Memory B cell (primary cell): Measurements from ENCODE around the gene OLFML1.

Source experiments
- ATAC-seq: fragments of 150-1000 bp; cut with Tn5 transposase; 2 replicates; pipeline ENCODE4 v1.10.0; 2021; ENCODE audit warnings: low read depth, mild to moderate bottlenecking, moderate library complexity
- DNase-seq, 2 donors: peaks; one replicate each; pipeline ENCODE4 v3.0.0; 2022; ENCODE audit warnings: low spot score in 2 of 2
- H3K27ac Mint-ChIP-seq: one replicate; pipeline ENCODE4 v1.8.0; 2022; ENCODE audit warnings: mild to moderate bottlenecking, moderate library complexity, mixed read lengths
- H3K27me3 Mint-ChIP-seq: one replicate; pipeline ENCODE4 v1.8.0; 2022; ENCODE audit warnings: mixed read lengths
- H3K36me3 Mint-ChIP-seq: one replicate; pipeline ENCODE4 v1.8.0; 2022; ENCODE audit warnings: mild to moderate bottlenecking, mixed read lengths
- H3K4me1 Mint-ChIP-seq: one replicate; pipeline ENCODE4 v1.8.0; 2022; ENCODE audit warnings: mixed read lengths
- H3K4me3 Mint-ChIP-seq: one replicate; pipeline ENCODE4 v1.8.0; 2022; ENCODE audit warnings: mild to moderate bottlenecking, moderate library complexity, mixed read lengths
- H3K9me3 Mint-ChIP-seq: one replicate; pipeline ENCODE4 v1.8.0; 2022; ENCODE audit warnings: mixed read lengths

OLFML1 gene

GRCh38 chr11:7538466-7539454, 53.5 kb downstream of the OLFML1 start:
- Mint-ChIP-seq H3K36me3 (peaks cover 9% of the 10 kb centered on the region), H3K4me3 (no peak overlapping the region), H3K9me3 (no peaks in the 10 kb centered on the region), H3K4me1 (peaks cover 65% of the 10 kb centered on the region), H3K27ac (peak overlapping the region; percentile 29), H3K27me3 (no peaks in the 10 kb centered on the region)
- no peak for DNase-seq
- ATAC-seq: no peak

GRCh38 chr11:7540830-7541555, 55.7 kb downstream of the OLFML1 start:
- H3K4me1 Mint-ChIP-seq: peaks cover 56% of the 10 kb centered on the region

GRCh38 chr11:7543302-7543701, 58.0 kb downstream of the OLFML1 start:
- DNase-seq (no peak), ATAC-seq (no peak)
- H3K27me3 Mint-ChIP-seq: no peaks in the 10 kb centered on the region
- no peak overlapping the region for H3K27ac Mint-ChIP-seq
- H3K9me3 Mint-ChIP-seq: no peaks in the 10 kb centered on the region
- H3K4me1 Mint-ChIP-seq: peaks cover 50% of the 10 kb centered on the region
- peaks cover 6% of the 10 kb centered on the region for H3K36me3 Mint-ChIP-seq
- no peak overlapping the region for H3K4me3 Mint-ChIP-seq

More at GRCh38 chr11:7540830-7541555, 55.7 kb downstream of the OLFML1 start:
- no peak overlapping the region for H3K4me3 Mint-ChIP-seq
- no peaks in the 10 kb centered on the region for H3K9me3 Mint-ChIP-seq
- ATAC-seq (no peak), DNase-seq (no peak)
- H3K27me3 Mint-ChIP-seq: no peaks in the 10 kb centered on the region
- peaks cover 7% of the 10 kb centered on the region for H3K36me3 Mint-ChIP-seq
- H3K27ac Mint-ChIP-seq: no peak overlapping the region

- DNase-seq: no peak
- H3K4me1 Mint-ChIP-seq: peaks cover 57% of the 10 kb centered on the region
- no peak overlapping the region for H3K4me3 Mint-ChIP-seq
- H3K27me3 Mint-ChIP-seq: no peaks in the 10 kb centered on the region
- ATAC-seq: no peak
- H3K9me3 Mint-ChIP-seq: no peaks in the 10 kb centered on the region
- peaks cover 6% of the 10 kb centered on the region for H3K36me3 Mint-ChIP-seq
- H3K27ac Mint-ChIP-seq: no peak overlapping the region
Measured at GRCh38 chr11:7544021-7544420, 58.7 kb downstream of the OLFML1 start.

GRCh38 chr11:7545611-7546010, 60.3 kb downstream of the OLFML1 start:
- peaks cover 50% of the 10 kb centered on the region for H3K4me1 Mint-ChIP-seq
- peak overlapping the region; percentile 28 for H3K27ac Mint-ChIP-seq
- no peak for DNase-seq
- no peaks in the 10 kb centered on the region for H3K27me3 Mint-ChIP-seq
- no peak for ATAC-seq
- H3K4me3 Mint-ChIP-seq: no peak overlapping the region
- peaks cover 15% of the 10 kb centered on the region for H3K36me3 Mint-ChIP-seq
- H3K9me3 Mint-ChIP-seq: no peaks in the 10 kb centered on the region

- DNase-seq (no peak), ATAC-seq (no peak)
- Mint-ChIP-seq H3K4me3 (no peak overlapping the region), H3K27me3 (no peaks in the 10 kb centered on the region), H3K4me1 (peaks cover 43% of the 10 kb centered on the region), H3K9me3 (no peaks in the 10 kb centered on the region), H3K27ac (peak overlapping the region; percentile 28), H3K36me3 (peaks cover 15% of the 10 kb centered on the region)
Measured at GRCh38 chr11:7546324-7546791, 61.1 kb downstream of the OLFML1 start.

- H3K4me3 Mint-ChIP-seq: no peak overlapping the region
- H3K4me1 Mint-ChIP-seq: peaks cover 35% of the 10 kb centered on the region
- H3K36me3 Mint-ChIP-seq: peaks cover 22% of the 10 kb centered on the region
- DNase-seq: no peak
- ATAC-seq: no peak
- H3K27me3 Mint-ChIP-seq: no peaks in the 10 kb centered on the region
- H3K9me3 Mint-ChIP-seq: no peaks in the 10 kb centered on the region
- H3K27ac Mint-ChIP-seq: peak overlapping the region; percentile 40
Measured at GRCh38 chr11:7547687-7548086, 62.4 kb downstream of the OLFML1 start.

- DNase-seq: peak in 1 of 2 donors; percentile 15
Measured at GRCh38 chr11:7548659-7549274, 63.5 kb downstream of the OLFML1 start.

GRCh38 chr11:7549681-7550080, 64.4 kb downstream of the OLFML1 start:
- no peak for DNase-seq
- no peaks in the 10 kb centered on the region for H3K9me3 Mint-ChIP-seq
- H3K36me3 Mint-ChIP-seq: peaks cover 23% of the 10 kb centered on the region
- H3K27me3 Mint-ChIP-seq: no peaks in the 10 kb centered on the region
- no peak for ATAC-seq
- no peak overlapping the region for H3K4me3 Mint-ChIP-seq
- peak overlapping the region; percentile 40 for H3K27ac Mint-ChIP-seq
- peaks cover 28% of the 10 kb centered on the region for H3K4me1 Mint-ChIP-seq

More at GRCh38 chr11:7548659-7549274, 63.5 kb downstream of the OLFML1 start:
- no peaks in the 10 kb centered on the region for H3K9me3 Mint-ChIP-seq
- no peak overlapping the region for H3K4me3 Mint-ChIP-seq
- peak overlapping the region; percentile 40 for H3K27ac Mint-ChIP-seq
- peaks cover 32% of the 10 kb centered on the region for H3K4me1 Mint-ChIP-seq
- H3K36me3 Mint-ChIP-seq: peaks cover 23% of the 10 kb centered on the region
- ATAC-seq: peak; percentile 93
- H3K27me3 Mint-ChIP-seq: no peaks in the 10 kb centered on the region

- DNase-seq (no peak), ATAC-seq (no peak)
- H3K27ac Mint-ChIP-seq: no peak overlapping the region
- peaks cover 25% of the 10 kb centered on the region for H3K36me3 Mint-ChIP-seq
- no peaks in the 10 kb centered on the region for H3K9me3 Mint-ChIP-seq
- no peaks in the 10 kb centered on the region for H3K27me3 Mint-ChIP-seq
- H3K4me3 Mint-ChIP-seq: no peak overlapping the region
- peaks cover 24% of the 10 kb centered on the region for H3K4me1 Mint-ChIP-seq
Measured at GRCh38 chr11:7551571-7551970, 66.3 kb downstream of the OLFML1 start.

- DNase-seq (no peak), ATAC-seq (no peak)
- H3K36me3 Mint-ChIP-seq: peaks cover 28% of the 10 kb centered on the region
- no peaks in the 10 kb centered on the region for H3K27me3 Mint-ChIP-seq
- H3K4me3 Mint-ChIP-seq: no peak overlapping the region
- H3K27ac Mint-ChIP-seq: no peak overlapping the region
- H3K9me3 Mint-ChIP-seq: no peaks in the 10 kb centered on the region
- H3K4me1 Mint-ChIP-seq: peaks cover 23% of the 10 kb centered on the region
Measured at GRCh38 chr11:7552666-7553065, 67.4 kb downstream of the OLFML1 start.

- H3K27ac Mint-ChIP-seq: peak overlapping the region; percentile 43
- H3K4me3 Mint-ChIP-seq: no peak overlapping the region
- no peak for ATAC-seq
- no peaks in the 10 kb centered on the region for H3K27me3 Mint-ChIP-seq
- H3K9me3 Mint-ChIP-seq: no peaks in the 10 kb centered on the region
- DNase-seq: no peak
- H3K4me1 Mint-ChIP-seq: peaks cover 17% of the 10 kb centered on the region
- H3K36me3 Mint-ChIP-seq: peaks cover 26% of the 10 kb centered on the region
Measured at GRCh38 chr11:7555052-7555699, 69.9 kb downstream of the OLFML1 start.

- H3K4me3 Mint-ChIP-seq: no peak overlapping the region
- ATAC-seq: no peak
- DNase-seq: no peak
- H3K27ac Mint-ChIP-seq: no peak overlapping the region
- no peaks in the 10 kb centered on the region for H3K27me3 Mint-ChIP-seq
- peaks cover 13% of the 10 kb centered on the region for H3K4me1 Mint-ChIP-seq
- peaks cover 17% of the 10 kb centered on the region for H3K36me3 Mint-ChIP-seq
- H3K9me3 Mint-ChIP-seq: no peaks in the 10 kb centered on the region
Measured at GRCh38 chr11:7558046-7558445, 72.7 kb downstream of the OLFML1 start.
